ENCODE results near the gene PHF13. TPM values are rescaled to one million over a fixed set of nuclear protein-coding genes. Genes with fewer than 3 reads are reported as not detected.

Gene PHF13
- total and polyA plus RNA-seq, 2 of the 4 experiments (the other 2 are of a cell fraction): 7.3 to 9.8 TPM

- intact Hi-C loops (cut with micrococcal nuclease) (loop anchor here (1.0 to 2.0 kb wide), 2 partner anchors 46 to 160 kb away; no protein-coding TSS in a partner anchor), in situ Hi-C loops (cut with MboI; ENCODE audit: low sequenced_read_pairs) (loop anchor here (10.0 kb wide), 1 partner anchor 152 kb away; the partner anchor contains the start of gene PLEKHG5), dilution Hi-C loops (cut with HindIII; ENCODE audit: low sequenced_read_pairs, unreplicated experiment) (no loop called here)
- peaks cover 32% of the 10 kb centered on the region for H3K36me3 ChIP-seq (ENCODE audit: control insufficient read depth, insufficient read depth, low read length)
- peak; percentile 54 for DNase-seq
- no peak overlapping the region for H2AK5ac ChIP-seq (ENCODE audit: low read depth, low read length)
- no peak overlapping the region for H3K4ac ChIP-seq (ENCODE audit: low read depth, low read length)
- 0 out of 2 replicates have a peak, but pooled peaks cover 4% of the 10 kb centered on the region for H4K20me1 ChIP-seq (ENCODE audit: insufficient read depth, low read length)
- H4K8ac ChIP-seq (ENCODE audit: low read depth in 2 of 2, low read length in 2 of 2): no peak overlapping the region
- H3K4me1 ChIP-seq (ENCODE audit: control insufficient read depth, insufficient read depth, low read length): no peaks in the 10 kb centered on the region
- no peak overlapping the region for H2AFZ ChIP-seq (replicated peaks; ENCODE audit: low read length, poor library complexity)
- H3K14ac ChIP-seq (replicated peaks; ENCODE audit: low read depth, low read length): no peak overlapping the region
- no peak overlapping the region for H2BK5ac ChIP-seq (ENCODE audit: low read depth, low read length, poor library complexity, severe bottlenecking)
- H3K27ac ChIP-seq (ENCODE audit: insufficient read depth, low read length): no peak overlapping the region
- peaks cover 0 to 4% of the 10 kb centered on the region in 2 experiments; a peak in 1 of 4 replicates for H3K79me1 ChIP-seq (ENCODE audit: low read depth in 1 of 2, low read length in 2 of 2)
- no peak overlapping the region for H3K4me2 ChIP-seq (ENCODE audit: low read depth, low read length)
- H2AK9ac ChIP-seq (replicated peaks; ENCODE audit: low read depth, low read length, poor library complexity): no peak overlapping the region
- no peak overlapping the region for H3K18ac ChIP-seq (ENCODE audit: low read depth, low read length)
- peak; percentile 87 for ATAC-seq (ENCODE audit: low read depth)
- no peak overlapping the region for H3K56ac ChIP-seq (ENCODE audit: extremely low read depth, insufficient read depth, low read length)
- H3K9me3 ChIP-seq (ENCODE audit: control insufficient read depth, insufficient read depth, low read length): no peaks in the 10 kb centered on the region
- no peak overlapping the region for H3K23ac ChIP-seq (ENCODE audit: low read depth, low read length)
- no peaks in the 10 kb centered on the region for H3K9me1 ChIP-seq (ENCODE audit: insufficient read depth, low read length)
- no TSS peak for BruUV-seq (replicated peaks)
- H4K5ac ChIP-seq (ENCODE audit: low read depth, low read length): no peak overlapping the region
- no CpG with 5 or more reads among the region's 10 CpGs for WGBS, 2 experiments (ENCODE audit: extremely low coverage in 2 of 2, insufficient read length in 1 of 2)
- no peak overlapping the region for H2BK120ac ChIP-seq (ENCODE audit: low read depth, low read length)
- no peak overlapping the region for H3K4me3 ChIP-seq (ENCODE audit: insufficient read depth, low read depth, low read length)
- TF ChIP-seq ELK1 (IDR thresholded peaks at IDR 0.05; ENCODE audit: borderline replicate concordance, low read depth, low read length) (no peak), RCOR1 (IDR thresholded peaks at IDR 0.05; ENCODE audit: insufficient replicate concordance, low read length) (no peak), BHLHE40 (IDR thresholded peaks at IDR 0.05; ENCODE audit: low read depth, low read length) (no peak), NFE2L2 (IDR thresholded peaks at IDR 0.05; ENCODE audit: low read depth, low read length) (no peak), MAFK (IDR thresholded peaks at IDR 0.05; ENCODE audit: low read depth, low read length) (no peak), MAZ (IDR thresholded peaks at IDR 0.05; ENCODE audit: borderline replicate concordance, low read depth, low read length) (no peak), CHD1 (IDR thresholded peaks at IDR 0.05; ENCODE audit: low read depth, low read length) (no peak), SMC3 (IDR thresholded peaks at IDR 0.05; ENCODE audit: low read depth, low read length) (peak; percentile 53), RAD21 (IDR thresholded peaks at IDR 0.05; ENCODE audit: low read length) (peak; percentile 78), RFX5 (IDR thresholded peaks at IDR 0.05; ENCODE audit: low read depth, low read length) (no peak)
- TF ChIP-seq, protein P1, sequence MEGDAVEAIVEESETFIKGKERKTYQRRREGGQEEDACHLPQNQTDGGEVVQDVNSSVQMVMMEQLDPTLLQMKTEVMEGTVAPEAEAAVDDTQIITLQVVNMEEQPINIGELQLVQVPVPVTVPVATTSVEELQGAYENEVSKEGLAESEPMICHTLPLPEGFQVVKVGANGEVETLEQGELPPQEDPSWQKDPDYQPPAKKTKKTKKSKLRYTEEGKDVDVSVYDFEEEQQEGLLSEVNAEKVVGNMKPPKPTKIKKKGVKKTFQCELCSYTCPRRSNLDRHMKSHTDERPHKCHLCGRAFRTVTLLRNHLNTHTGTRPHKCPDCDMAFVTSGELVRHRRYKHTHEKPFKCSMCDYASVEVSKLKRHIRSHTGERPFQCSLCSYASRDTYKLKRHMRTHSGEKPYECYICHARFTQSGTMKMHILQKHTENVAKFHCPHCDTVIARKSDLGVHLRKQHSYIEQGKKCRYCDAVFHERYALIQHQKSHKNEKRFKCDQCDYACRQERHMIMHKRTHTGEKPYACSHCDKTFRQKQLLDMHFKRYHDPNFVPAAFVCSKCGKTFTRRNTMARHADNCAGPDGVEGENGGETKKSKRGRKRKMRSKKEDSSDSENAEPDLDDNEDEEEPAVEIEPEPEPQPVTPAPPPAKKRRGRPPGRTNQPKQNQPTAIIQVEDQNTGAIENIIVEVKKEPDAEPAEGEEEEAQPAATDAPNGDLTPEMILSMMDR (conservative IDR thresholded peaks at IDR 0.05; ENCODE audit: low read depth, low read length): peak; percentile 69
- no peaks in the 10 kb centered on the region for H3K27me3 ChIP-seq (ENCODE audit: control insufficient read depth, insufficient read depth, low read length)
- no peak overlapping the region for H2BK15ac ChIP-seq (ENCODE audit: low read depth, low read length)
- H4K91ac ChIP-seq (ENCODE audit: insufficient read depth, low read depth, low read length): no peak overlapping the region
- ChIA-PET POLR2A (ENCODE audit: unreplicated experiment) (no interaction called here), CTCF (interaction anchor here (0.6 to 1.3 kb wide), 6 partner anchors 10 to 653 kb away, joined by 3 to 4 read pairs (median 4); partner anchors contain the start of gene NOL9)
- H3K9ac ChIP-seq (ENCODE audit: low read depth, low read length): no peak overlapping the region
- no peak overlapping the region for H2BK20ac ChIP-seq (ENCODE audit: low read depth, low read length)
Observed at GRCh38 chr1:6646499-6647148, 33.1 kb downstream of the PHF13 start.
